Cerebellar nuclear complex (tissue), 1 donor: ENCODE data around the gene CYP4V2.

Experiments used
- DNase-seq, 2 experiments: peaks; one replicate each; lab custom pipeline; 2025; lab: John Stamatoyannopoulos, UW

The CYP4V2 gene

DNA sequence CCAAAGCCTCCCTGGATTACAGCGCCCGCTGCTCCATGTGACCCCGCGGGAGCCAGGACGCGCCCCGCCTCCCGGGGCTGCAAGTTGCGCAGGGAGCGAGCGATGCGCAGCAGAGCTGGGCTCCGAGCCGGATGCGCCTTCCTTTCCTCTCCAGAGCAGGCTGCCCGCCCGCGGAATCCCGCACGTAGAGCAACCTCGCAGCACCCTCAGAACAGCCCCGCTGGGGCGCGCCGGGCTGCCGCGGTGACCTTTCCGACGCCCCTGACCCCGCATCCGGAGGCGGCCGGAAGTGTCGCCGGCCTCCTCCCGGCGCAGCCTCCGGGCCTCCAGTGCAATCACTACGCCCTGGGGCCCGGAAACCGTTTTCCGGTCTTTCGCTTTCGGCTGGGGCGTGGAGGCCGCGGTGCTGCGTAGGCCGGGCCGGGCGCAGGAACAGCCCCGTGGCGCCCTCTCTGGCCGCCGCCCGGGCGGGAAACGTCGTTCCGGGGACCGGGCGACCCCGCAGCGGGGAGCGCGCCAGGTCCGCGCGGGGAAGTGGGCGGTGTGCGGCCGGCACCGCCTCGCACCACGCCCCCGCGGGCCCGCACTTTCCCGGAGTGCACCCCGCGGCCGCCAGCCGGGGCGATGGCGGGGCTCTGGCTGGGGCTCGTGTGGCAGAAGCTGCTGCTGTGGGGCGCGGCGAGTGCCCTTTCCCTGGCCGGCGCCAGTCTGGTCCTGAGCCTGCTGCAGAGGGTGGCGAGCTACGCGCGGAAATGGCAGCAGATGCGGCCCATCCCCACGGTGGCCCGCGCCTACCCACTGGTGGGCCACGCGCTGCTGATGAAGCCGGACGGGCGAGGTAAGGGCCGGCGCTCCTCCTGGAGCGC lies at the start of gene CYP4V2:
CYP4V2 (plus strand) TSS at position 368 of the 866 bp plus-strand sequence; CDS start at position 625, 257 bp downstream.
- DNase-seq: no peak

DNA sequence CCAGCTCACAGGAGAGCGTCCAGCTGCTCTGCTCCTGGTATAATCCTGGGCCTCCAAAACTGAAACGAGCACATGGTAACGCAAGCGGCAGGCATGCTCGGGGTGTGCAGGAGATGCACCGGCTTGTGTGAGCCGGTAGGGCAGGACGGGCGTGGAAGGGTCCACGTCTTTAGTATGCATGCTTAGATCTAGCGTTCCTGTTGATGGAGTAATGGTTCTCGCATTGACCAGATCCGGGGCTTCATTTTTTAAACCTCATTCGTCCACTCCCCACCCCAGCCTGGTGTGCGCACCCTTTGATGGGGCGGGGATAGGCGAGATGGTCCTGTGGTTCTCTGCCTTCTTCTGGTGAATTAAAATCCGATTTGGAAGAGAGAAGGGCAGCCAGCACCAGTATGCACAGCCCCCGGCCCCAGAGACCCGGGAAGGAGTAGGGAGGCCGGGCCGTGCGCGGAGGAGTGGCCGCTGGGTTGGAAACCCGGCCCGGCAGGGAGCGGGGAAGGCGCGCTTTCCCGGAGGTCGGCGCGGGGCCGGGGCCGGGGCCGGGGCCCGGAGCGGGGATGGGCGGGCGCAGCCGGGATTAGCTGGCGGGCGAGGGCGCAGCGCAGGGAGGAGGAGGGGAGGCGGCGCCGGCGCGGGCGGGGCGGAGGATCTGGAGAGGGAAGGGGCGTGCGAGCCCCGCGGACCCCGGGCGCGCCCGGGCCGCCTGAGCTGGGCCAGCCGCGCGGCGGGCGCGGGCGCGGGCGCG lies 47.0 kb upstream of the CYP4V2 start:
- DNase-seq: peak in 1 of 2 experiments; percentile 7

DNA sequence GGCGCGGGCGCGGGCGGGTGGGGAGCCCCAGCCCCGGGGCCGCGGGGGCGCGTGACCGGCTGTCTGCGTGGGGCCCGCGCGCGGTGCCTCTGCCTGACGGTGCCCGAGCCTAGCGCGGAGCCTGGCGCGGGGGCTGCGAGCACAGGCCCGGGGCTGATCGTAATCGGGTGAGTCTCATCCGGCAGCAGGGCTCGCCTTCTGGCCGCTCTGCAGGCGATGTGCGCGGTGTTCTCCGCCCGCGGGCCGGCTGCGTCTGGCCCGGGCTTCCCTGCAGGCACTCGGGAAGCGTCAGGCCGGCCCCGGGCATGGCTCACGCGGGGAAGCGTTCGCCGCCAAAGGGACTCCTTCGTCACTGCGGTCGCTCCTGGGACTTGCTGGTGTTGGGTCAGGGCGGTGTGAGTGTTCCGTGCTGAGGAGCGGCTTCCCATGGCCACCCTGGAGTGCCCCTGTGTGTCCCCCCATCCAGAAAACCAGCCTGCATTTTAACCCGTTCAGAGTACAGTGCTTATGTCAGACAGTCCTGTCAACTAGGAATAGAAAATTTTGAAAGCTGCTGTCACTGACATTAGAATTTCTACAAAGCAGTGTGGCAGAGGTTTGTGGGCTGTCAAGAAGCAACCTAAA lies 46.3 kb upstream of the CYP4V2 start:
- peak in 1 of 2 experiments; percentile 19 for DNase-seq

DNA sequence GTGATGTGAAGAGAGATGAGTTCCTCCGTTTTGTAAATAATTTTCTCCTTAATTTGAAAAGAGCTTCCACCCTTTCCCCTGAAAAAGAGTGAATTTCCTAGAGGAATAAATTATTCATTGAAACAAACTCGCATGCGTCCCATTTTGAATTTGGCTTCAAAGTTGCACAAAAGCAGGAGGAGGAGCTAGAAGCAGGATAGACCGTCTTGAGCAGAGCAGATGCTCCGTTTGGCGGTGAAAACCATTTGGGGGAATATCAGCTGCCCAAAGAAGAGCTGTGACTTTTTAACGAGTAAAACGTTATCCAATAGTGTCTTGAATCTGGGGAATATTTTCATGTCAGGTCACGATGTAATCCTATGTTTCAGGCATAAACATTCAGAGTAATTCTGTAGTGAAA lies 44.9 kb upstream of the CYP4V2 start:
- DNase-seq: no peak

DNA sequence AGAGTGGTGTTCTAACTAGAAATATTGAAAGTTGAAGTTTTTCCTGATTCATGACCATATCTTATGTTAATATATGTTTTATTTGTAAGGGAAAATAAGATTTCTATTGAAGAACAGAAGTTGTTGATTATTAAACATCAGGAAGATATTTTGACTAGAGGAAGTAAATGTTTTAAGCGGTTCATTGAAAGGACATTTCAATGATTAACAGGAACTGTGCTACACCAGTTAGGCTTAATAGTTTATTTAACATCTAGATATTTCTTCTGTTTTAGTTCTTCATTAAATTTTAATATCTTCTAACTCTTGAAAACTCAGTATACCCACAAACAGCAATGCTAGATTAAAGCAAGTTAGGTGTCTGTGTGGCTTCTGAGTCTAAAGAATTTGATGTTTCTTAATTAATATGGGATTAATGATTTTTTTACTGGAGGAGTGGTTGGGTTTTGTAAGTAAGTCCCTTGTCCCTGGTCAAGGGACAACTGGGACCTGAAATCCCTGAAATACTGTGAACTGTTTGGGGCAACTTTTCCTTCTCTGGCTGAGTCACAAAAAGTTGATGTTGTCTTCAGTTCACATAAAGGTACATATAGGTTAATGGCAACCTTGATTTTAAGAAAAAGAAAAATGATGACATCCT lies 42.9 kb upstream of the CYP4V2 start:
- no peak for DNase-seq

DNA sequence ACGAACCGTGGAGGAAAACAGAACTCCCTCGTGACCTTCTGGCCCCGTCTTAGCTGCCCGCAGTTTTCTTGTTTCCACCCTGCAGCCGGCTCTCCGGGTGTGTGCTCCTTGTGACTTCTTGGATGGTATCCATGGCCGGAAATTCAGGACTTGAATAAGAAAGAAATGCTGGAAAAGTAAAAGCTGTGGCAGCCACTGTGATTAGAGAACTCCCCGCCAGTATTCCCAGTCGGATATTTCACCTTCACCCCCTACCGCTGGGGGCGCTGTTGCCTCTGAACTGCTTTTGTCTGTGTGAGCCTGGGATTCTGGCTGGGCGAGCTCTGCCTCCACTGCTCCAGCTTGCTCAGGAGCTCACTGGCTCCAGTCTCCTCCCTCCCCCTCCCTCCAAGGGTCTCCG lies 41.5 kb upstream of the CYP4V2 start:
- DNase-seq: no peak

DNA sequence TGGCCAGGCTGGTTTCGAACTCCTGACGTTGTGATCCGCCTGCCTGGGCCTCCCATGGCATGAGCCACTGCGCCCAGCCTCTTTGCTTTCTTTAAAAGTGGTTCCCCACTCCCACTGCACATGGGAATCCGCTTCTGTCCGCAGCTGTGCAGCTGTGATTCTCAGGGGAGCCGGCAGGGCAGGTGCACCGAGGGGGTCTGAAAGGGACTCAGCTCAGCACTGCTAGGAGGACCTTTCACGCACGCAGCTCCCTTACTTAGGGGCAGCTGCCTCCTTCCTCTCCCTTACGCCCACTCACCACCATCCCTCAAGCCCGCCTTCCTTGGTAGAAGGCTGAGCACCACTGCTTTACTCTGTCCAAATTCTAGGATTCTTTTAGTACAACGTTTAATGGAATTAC lies 40.4 kb upstream of the CYP4V2 start:
- no peak for DNase-seq

DNA sequence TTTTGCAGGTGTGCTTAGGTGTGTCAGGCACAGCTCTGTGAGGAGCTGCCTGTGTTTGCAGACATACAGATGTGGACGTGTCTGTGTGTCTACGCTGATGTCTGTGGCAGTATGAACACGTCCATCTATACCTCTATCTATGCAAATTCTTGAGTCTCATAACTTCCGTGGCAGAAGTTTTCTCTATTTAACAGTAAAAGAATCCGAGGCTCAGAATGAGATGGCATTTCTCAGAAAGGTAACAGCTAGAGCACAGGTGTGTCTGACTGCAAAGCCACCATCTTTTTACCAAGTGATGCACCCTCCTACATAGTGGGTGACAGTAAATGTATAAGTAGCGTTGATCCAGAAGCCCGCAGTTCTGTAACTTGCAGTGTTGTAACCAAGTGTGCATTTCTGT lies 39.9 kb upstream of the CYP4V2 start:
- no peak for DNase-seq

DNA sequence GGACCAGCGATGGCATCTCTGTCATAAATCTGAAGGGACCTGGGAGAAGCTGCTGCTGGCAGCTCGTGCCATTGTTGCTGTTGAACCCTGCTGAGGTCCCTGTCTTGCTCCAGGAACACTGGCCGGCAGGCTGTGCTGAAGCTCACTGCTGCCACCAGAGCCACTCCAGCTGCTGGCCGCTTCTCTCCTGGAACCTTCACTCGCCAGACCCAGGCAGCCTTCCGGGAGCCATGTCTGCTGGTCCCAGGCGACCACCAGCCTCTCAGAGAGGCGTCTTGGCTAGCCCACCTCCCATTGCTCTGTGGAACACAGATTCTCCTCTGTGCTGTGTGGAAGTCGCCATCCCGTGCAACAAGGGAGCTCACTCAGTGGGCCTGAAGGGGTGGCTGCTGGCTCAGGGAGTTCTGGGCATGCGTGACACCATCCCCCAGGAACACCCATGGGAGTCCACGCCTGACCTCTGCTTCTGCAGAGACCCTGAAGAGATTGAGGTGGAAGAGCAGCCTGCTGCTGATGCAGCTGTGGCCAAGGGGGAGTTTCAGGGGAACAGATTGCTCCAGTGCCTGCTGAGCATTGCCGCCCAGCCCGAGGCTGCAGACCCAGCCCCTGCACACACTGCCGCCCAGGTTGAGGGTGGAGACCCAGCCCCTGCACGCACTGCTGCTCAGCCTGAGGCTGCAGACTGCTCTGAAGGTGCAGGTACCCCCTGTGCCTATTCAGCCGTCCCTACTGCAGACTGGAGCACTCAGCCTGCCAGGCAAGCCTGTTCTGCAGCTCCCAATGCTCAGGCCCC lies 33.1 kb upstream of the CYP4V2 start:
- no peak for DNase-seq

DNA sequence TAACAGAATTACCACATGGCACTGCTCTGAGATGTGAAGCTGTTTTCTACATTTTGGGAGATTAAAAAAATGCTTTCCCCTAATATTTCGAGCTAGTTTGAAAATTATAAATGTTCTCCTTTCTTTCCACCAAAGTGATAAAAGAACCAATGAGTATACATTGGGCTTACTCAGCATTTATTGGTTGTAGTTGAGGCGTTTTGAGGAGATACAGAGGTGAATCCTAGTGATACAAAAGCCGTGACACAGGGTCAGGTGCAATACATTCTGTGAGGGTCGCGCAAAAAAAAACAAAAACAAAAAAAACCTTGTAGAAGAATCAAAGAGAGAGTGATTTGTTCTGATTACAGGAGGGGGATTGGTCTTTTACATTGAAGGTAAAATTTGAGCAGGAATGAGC lies 32.4 kb upstream of the CYP4V2 start:
- DNase-seq: no peak

DNA sequence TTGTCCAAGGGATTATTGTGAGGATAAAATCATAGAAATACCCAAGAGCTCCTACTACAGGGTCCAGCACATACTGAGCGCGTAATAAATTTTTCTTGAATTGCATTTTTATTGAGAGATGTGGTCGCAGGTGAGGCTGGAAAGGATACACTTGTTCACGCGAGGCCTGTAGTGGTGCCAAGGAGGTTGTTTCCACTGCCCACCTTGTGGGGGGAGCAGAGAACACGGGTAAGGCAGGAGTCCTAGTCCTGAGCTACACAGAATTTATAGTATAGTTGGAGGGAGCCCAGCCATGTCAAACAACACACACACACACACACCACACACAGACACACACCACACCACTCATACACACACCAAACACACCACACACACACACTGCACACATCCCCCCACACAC lies 31.8 kb upstream of the CYP4V2 start:
- no peak for DNase-seq

DNA sequence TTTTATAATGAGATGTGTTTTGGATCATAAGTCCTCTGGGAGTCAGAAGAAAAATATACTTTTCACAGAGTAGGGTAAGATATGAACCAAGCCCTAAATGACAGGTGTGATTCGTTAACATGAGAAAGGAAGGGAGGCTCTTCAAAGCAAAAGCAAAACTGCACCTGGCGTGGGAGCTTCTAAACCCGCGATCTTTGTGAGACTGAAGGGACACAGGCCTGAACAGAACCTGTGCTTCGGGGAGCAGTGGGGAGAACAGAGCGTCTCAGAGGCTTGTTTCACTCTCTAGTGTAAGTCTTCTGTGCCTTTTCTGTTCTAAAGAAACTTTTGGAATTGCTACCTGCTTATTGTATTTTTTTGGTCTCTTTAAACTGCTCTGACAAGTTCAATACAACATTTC lies 30.2 kb upstream of the CYP4V2 start:
- DNase-seq: no peak

DNA sequence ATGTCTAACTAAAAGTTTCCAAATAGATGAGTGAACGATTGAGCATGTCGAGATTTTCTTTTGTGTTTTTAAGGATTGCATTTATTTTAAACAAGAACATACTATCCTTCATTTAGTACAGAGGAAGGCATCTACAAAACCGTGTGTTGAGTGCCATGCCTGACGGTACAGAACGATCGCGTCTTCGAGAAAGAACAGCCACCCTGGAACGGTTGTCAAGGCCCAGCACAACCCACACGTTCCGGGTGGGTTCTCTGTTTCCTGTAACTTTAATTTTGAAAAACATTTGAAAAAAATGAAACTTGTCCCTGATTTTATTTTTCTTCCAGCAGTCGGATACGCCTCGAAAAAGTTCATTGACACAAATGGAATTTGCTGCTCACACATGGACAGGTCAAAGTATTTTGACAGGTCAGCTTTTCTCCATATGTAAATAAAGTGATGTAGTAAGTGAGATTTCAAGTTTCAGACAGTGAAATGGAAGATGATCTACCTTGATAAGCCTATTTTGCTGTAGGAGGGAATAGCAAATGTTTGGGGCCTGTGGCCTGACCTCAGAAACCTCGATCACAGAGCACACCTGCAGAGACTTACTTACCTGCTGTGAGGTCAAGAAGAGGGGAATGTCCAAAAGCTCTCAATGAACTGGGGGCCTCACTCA lies 24.4 kb upstream of the CYP4V2 start:
- no peak for DNase-seq

DNA sequence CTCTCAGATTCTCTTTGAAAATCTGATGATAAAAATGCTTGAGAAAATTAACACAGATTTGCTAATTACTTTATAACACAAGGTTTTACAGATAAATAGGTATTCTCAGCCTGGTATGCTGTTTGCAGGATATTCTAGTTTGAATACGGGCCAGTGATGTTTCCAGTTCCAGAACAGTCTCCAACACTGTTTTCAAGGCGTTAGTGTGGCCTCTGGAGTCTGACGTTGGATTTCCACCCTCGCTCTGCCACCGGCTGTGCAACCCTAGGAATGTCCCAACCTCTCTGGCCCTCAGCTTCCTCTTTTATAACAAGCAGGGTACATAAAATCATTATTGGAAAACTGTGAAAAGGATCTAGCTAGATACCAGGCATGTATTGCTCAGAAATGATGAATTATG lies 23.8 kb upstream of the CYP4V2 start:
- no peak for DNase-seq

DNA sequence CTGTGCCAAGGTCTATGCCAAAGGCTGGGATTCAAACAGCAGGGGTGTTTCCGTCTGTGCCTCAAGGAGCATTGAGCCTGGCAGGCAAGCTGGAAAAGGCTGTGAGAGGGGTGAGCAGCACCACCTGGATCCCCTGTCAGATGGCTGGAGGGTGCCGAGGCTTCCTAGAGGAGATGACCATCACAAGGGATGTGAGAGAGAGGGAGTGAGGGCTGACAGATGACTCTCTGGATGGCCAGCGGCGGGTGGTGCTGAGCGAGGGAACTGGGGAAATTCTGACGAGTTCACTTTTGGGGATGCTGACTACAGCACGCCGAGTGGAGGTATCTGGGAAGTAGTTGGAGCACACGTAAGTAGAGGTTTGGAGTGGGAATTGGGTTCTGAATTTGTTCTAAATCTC lies 22.6 kb upstream of the CYP4V2 start:
- no peak for DNase-seq

DNA sequence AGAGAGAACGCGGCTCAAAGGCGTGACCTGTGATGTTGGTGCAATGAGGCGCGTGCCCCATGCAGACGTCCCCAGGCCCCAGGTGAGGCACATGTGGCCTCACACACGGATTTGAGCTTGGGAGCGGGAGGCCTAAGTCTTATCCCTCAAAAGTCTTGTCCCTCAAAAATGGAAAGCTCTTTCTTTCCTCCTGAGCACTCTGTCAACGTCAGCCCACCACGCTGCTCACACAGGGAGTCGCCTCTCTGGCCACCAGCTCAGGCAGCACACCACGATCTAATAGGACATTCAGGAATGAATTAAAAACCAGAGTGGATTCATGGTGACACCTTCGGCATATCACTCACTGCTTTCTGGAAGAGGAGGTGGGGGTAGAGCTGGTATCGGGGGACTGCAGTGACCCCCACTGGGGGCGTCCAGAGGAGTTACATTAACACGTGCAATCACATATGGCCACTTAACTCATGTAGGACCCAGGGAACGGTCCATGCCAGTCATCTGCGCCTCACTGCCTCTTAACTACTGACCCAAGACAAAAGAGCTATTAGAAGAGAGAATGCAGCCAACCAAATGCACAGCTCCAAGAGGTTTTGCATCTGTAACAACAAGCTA lies 21.9 kb upstream of the CYP4V2 start:
- DNase-seq: no peak

DNA sequence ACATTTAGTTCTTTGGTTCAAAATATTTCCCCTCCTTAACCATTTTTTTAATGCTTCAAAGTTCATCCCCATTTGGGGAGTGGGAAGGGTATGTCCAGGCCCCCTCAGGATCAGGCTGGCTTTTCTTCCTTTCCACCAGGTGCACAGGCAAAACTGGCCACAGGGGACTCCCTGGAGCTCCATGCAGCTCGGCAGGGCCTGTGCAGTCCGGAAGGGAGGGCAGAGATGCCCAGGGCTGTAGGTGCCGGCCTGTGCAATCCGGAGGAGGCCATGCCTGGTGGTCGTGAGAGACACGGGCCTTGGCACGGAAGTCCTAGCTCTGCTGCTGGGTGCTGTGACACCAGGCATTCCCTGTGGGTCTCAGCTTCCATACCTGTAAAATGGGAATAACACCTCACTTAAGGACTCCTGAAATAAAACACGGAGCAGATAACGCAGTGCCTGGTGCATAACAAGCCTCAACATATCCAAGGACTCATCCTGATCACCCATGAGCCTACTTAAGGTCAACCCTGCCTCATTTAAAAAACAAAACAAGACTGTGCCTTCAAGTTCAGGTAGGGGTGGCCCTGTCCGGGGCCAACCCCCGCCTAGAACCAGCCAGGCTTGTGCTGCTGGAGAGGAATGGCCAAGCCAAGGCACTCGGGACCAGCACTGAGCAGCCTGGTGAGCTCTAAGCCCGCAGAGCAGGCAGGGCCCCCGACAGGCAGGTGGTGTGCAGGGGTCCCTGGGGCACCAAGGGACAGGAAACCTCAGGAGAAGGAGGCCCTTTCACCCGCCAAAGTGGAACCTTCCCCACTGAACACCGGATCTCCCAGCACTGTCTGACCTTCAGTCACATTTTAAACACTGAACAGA lies 21.2 kb upstream of the CYP4V2 start:
- DNase-seq: no peak

DNA sequence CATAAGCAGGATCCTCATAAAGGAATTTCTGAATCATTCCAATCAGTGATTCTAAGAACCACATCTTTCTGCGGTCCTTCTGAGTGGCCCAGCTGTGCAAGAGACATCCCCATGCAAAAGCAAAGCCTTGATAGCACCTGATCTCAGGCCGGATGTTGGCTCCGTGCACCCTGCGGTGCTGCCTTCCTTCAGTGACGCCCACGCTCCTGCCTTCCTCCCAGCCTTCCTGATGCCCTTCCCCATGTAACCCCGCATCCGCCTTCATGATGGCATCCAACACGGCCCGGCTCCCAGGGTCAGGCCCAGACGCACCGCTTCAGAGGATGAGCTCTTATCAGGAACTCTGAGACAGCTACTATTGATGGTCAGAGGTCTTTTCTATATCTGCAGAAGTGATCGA lies 20.4 kb upstream of the CYP4V2 start:
- DNase-seq: no peak

DNA sequence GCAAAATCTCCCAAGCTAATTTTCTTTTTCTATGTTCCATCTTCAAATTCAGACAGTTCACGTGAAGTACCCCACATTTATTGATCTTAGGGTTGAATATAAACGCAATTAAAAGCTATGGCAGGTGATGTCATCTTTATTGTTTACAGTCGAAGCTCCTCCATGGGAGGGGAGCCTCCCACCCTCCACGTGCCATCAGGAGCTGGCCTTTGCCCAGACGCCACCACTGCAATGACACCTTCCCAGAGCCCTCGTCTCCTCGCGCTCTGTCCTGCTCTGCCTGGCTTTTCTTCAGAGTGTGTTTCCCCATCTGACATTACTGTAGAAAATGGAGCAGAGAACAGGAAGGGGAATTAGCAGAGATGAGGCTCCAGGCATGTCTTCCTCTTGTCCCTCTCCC lies 18.8 kb upstream of the CYP4V2 start:
- no peak for DNase-seq

DNA sequence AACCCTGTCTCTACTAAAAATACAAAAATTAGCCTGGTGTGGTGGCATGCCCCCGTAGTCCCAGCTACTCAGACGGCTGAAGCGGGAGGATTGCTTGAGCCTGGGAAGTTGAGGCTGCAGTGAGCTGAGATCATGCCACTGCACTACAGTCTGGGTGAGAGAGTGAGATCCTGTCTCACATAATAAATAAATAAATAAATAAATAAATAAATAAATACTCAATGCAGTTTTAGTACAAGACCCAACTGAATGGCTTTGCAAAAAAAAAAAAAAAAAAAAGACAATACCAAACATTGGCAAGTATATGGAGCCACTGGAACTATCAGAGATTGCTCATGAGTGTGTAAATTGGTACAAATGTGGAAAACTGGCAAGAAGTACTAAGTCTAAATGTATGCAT lies 3.3 kb upstream of the CYP4V2 start:
- DNase-seq: no peak
